ENCODE data around the gene SHE. TPM values are rescaled to one million over a fixed set of nuclear protein-coding genes. Genes with fewer than 3 reads are reported as not detected.

The SHE gene
- total RNA-seq, 1 donor from 2014 or later: 79.3 TPM

GRCh38 chr1:154548028-154548427, 45.8 kb upstream of the SHE start:
- H3K9me3 Mint-ChIP-seq (ENCODE audit: unreplicated experiment): no peaks in the 10 kb centered on the region
- peaks cover 48% of the 10 kb centered on the region for H3K36me3 Mint-ChIP-seq (ENCODE audit: low read depth, unreplicated experiment)
- no peak for TF ChIP-seq CTCF (IDR thresholded peaks at IDR 0.05; ENCODE audit: unreplicated experiment)
- H3K4me3 Mint-ChIP-seq (ENCODE audit: unreplicated experiment): no peak overlapping the region
- no peak for DNase-seq (ENCODE audit: low spot score)
- H3K27ac Mint-ChIP-seq (ENCODE audit: unreplicated experiment): peak overlapping the region; percentile 55
- peaks cover 6% of the 10 kb centered on the region for H3K27me3 Mint-ChIP-seq (ENCODE audit: unreplicated experiment)
- peaks cover 28% of the 10 kb centered on the region for H3K4me1 Mint-ChIP-seq (ENCODE audit: unreplicated experiment)

GRCh38 chr1:154547105-154547732, 45.0 kb upstream of the SHE start:
- no peak overlapping the region for H3K27ac Mint-ChIP-seq (ENCODE audit: unreplicated experiment)
- H3K27me3 Mint-ChIP-seq (ENCODE audit: unreplicated experiment): peaks cover 8% of the 10 kb centered on the region
- peaks cover 31% of the 10 kb centered on the region for H3K4me1 Mint-ChIP-seq (ENCODE audit: unreplicated experiment)

GRCh38 chr1:154546264-154547063, 44.3 kb upstream of the SHE start:
- no peak overlapping the region for H3K27ac Mint-ChIP-seq (ENCODE audit: unreplicated experiment)
- peaks cover 8% of the 10 kb centered on the region for H3K27me3 Mint-ChIP-seq (ENCODE audit: unreplicated experiment)
- peak; percentile 77 for DNase-seq (ENCODE audit: low spot score)
- TF ChIP-seq CTCF (IDR thresholded peaks at IDR 0.05; ENCODE audit: unreplicated experiment): peak; percentile 81
- H3K36me3 Mint-ChIP-seq (ENCODE audit: low read depth, unreplicated experiment): peaks cover 41% of the 10 kb centered on the region
- no peaks in the 10 kb centered on the region for H3K9me3 Mint-ChIP-seq (ENCODE audit: unreplicated experiment)
- peaks cover 31% of the 10 kb centered on the region for H3K4me1 Mint-ChIP-seq (ENCODE audit: unreplicated experiment)
- no peak overlapping the region for H3K4me3 Mint-ChIP-seq (ENCODE audit: unreplicated experiment)

More at GRCh38 chr1:154547105-154547732, 45.0 kb upstream of the SHE start:
- Mint-ChIP-seq H3K36me3 (ENCODE audit: low read depth, unreplicated experiment) (peaks cover 45% of the 10 kb centered on the region), H3K4me3 (ENCODE audit: unreplicated experiment) (no peak overlapping the region), H3K9me3 (ENCODE audit: unreplicated experiment) (no peaks in the 10 kb centered on the region)
- no peak for TF ChIP-seq CTCF (IDR thresholded peaks at IDR 0.05; ENCODE audit: unreplicated experiment)
- DNase-seq (ENCODE audit: low spot score): no peak

- Mint-ChIP-seq H3K27ac (ENCODE audit: unreplicated experiment) (no peak overlapping the region), H3K4me3 (ENCODE audit: unreplicated experiment) (no peak overlapping the region), H3K27me3 (ENCODE audit: unreplicated experiment) (peaks cover 9% of the 10 kb centered on the region), H3K36me3 (ENCODE audit: low read depth, unreplicated experiment) (peaks cover 25% of the 10 kb centered on the region), H3K9me3 (ENCODE audit: unreplicated experiment) (no peaks in the 10 kb centered on the region), H3K4me1 (ENCODE audit: unreplicated experiment) (peaks cover 39% of the 10 kb centered on the region)
- no peak for TF ChIP-seq CTCF (IDR thresholded peaks at IDR 0.05; ENCODE audit: unreplicated experiment)
- DNase-seq (ENCODE audit: low spot score): no peak
Measured at GRCh38 chr1:154541231-154541630, 39.0 kb upstream of the SHE start.

All from endothelial cell (in vitro differentiated cells).